Mucosa of rectum (tissue), 2 donors: ENCODE measurements around the gene CEP112.

Experiments
- H3K27ac ChIP-seq, 2 donors: one replicate each; pipeline ENCODE4 v1.7.0; 2013; ENCODE audit warnings: inconsistent platforms in 2 of 2, low read depth in 2 of 2, low read length in 2 of 2
- H3K27me3 ChIP-seq, 2 donors: one replicate each; pipeline ENCODE4 v1.7.0; 2013; ENCODE audit warnings: low read length in 2 of 2; ENCODE audit not compliant: control insufficient read depth in 2 of 2, insufficient read depth in 2 of 2
- H3K36me3 ChIP-seq, 2 donors: one replicate each; pipeline ENCODE4 v1.7.0; 2013; ENCODE audit warnings: low read length in 2 of 2; ENCODE audit not compliant: control insufficient read depth in 2 of 2, insufficient read depth in 2 of 2
- H3K4me1 ChIP-seq, 2 donors: one replicate each; pipeline ENCODE4 v1.7.0; 2013; ENCODE audit warnings: low read length in 2 of 2, mild to moderate bottlenecking in 1 of 2; ENCODE audit not compliant: control insufficient read depth in 2 of 2, insufficient read depth in 2 of 2
- H3K4me3 ChIP-seq, 2 donors: one replicate each; pipeline ENCODE4 v1.7.0; 2013; ENCODE audit warnings: low read length in 2 of 2
- H3K9ac ChIP-seq, 2 donors: one replicate each; pipeline ENCODE4 v1.7.0; 2013; ENCODE audit warnings: low read length in 2 of 2, low read depth in 1 of 2, mild to moderate bottlenecking in 1 of 2
- H3K9me3 ChIP-seq, 2 donors: one replicate each; pipeline ENCODE4 v1.7.0; 2013; ENCODE audit warnings: low read length in 2 of 2; ENCODE audit not compliant: control insufficient read depth in 2 of 2
- donor health status: healthy.
- donor health status: Normal muscosa, but diverticular disease.

Gene CEP112

DNA sequence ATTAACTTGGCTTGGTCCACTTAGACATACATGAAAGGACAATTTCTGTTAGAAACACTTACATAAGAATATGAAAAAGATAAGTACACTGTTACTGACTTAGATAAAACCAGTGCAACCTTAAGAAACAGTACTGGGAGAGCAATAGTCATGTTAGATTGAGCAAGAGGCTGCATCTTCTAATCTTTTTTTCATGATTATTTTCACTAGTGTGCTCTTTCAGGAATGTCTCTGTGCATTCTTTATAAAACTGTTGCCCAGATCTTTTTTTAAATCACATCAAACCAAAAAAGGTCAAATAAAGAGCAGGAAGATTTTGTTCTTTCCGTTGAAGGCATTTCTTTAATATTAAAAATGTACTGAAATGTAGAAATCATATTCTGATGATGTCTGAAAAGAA is 529.7 kb downstream of the CEP112 start:
- H3K9me3 ChIP-seq, result no peaks in the 10 kb centered on the region
- H3K27ac ChIP-seq, result no peak overlapping the region
- H3K4me3 ChIP-seq, result no peak overlapping the region
- no peaks in the 10 kb centered on the region for H3K36me3 ChIP-seq
- H3K27me3 ChIP-seq, result no peaks in the 10 kb centered on the region
- H3K4me1 ChIP-seq, result no peaks in the 10 kb centered on the region
- no peak overlapping the region for H3K9ac ChIP-seq

DNA sequence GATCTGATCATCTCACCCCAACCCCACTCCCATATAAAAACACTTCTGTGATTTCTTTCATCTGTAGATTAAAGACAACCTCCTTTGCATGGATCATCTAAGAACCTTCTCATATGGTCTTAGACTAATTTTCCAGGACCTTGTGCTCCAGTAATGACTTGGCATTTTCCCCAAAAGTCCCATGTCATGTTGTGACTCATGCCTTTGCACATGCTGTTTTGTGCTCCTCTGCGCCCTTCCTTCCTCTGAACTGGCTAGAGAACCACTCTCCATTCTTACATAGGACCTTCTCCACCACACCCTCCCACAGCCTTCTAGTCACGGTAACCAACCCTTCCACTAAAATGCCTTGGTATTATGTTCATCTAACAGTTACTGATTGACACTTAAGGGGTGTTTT is 531.0 kb downstream of the CEP112 start:
- no peak overlapping the region for H3K9ac ChIP-seq
- H3K9me3 ChIP-seq, result no peaks in the 10 kb centered on the region
- H3K27ac ChIP-seq, result no peak overlapping the region
- no peaks in the 10 kb centered on the region for H3K4me1 ChIP-seq
- H3K36me3 ChIP-seq, result no peaks in the 10 kb centered on the region
- no peak overlapping the region for H3K4me3 ChIP-seq
- H3K27me3 ChIP-seq, result no peaks in the 10 kb centered on the region

- Histone ChIP-seq H3K9me3 (no peaks in the 10 kb centered on the region), H3K4me3 (no peak overlapping the region), H3K27me3 (no peaks in the 10 kb centered on the region), H3K9ac (no peak overlapping the region), H3K27ac (no peak overlapping the region), H3K36me3 (no peaks in the 10 kb centered on the region), H3K4me1 (no peaks in the 10 kb centered on the region)
Measured at GRCh38 chr17:65660078-65660477, 531.9 kb downstream of the CEP112 start.

DNA sequence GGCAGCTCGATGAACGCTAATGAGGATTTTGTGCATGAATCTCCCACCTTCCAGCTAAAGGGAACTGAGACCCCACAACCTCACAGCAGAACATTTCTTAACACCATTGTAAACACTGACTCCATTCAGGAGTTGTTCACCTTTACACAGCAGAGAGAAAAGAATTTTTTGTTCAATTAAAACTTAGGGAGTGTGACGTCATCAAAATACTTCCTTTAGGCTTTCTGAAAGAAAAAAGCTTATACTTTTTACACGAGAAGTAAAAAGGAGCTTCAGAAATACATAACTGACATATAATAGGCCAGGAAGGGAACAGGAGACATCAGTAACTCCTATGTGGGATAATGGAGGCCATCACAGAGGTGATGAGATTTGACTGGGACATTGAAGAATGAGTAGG is 532.4 kb downstream of the CEP112 start:
- Histone ChIP-seq H3K9me3 (no peaks in the 10 kb centered on the region), H3K4me3 (no peak overlapping the region), H3K4me1 (no peaks in the 10 kb centered on the region), H3K9ac (no peak overlapping the region), H3K27me3 (no peaks in the 10 kb centered on the region), H3K27ac (no peak overlapping the region), H3K36me3 (no peaks in the 10 kb centered on the region)

DNA sequence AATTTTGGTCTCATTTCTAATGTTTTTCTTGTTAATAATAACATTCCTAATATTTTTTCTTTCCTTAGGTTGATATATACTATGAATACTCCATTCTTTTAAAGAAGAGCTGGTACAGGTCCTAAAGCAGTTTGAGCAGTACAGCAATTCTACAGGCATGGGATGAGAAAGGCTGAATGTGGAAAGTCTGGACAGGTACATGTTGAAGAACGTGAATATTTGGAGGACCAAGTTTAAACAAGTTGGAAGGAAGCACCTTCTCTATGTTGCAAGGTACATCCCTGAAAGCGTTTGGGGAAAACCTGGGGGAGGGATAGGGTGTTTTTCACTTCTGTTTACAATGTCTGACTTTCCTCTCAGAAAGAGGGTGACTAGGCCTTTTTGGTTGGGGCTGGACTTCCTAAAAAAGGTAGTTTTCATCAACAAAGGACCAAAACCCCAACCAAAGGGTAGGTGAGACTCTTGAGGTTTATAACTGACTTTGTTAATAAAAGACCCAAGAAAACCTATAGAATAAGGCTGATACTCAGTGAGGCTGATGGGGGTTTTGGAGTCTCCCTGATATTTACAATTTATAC is 534.6 kb downstream of the CEP112 start:
- no peak overlapping the region for H3K9ac ChIP-seq
- H3K9me3 ChIP-seq, result no peaks in the 10 kb centered on the region
- no peaks in the 10 kb centered on the region for H3K4me1 ChIP-seq
- no peak overlapping the region for H3K4me3 ChIP-seq
- no peak overlapping the region for H3K27ac ChIP-seq
- H3K36me3 ChIP-seq, result no peaks in the 10 kb centered on the region
- no peaks in the 10 kb centered on the region for H3K27me3 ChIP-seq

DNA sequence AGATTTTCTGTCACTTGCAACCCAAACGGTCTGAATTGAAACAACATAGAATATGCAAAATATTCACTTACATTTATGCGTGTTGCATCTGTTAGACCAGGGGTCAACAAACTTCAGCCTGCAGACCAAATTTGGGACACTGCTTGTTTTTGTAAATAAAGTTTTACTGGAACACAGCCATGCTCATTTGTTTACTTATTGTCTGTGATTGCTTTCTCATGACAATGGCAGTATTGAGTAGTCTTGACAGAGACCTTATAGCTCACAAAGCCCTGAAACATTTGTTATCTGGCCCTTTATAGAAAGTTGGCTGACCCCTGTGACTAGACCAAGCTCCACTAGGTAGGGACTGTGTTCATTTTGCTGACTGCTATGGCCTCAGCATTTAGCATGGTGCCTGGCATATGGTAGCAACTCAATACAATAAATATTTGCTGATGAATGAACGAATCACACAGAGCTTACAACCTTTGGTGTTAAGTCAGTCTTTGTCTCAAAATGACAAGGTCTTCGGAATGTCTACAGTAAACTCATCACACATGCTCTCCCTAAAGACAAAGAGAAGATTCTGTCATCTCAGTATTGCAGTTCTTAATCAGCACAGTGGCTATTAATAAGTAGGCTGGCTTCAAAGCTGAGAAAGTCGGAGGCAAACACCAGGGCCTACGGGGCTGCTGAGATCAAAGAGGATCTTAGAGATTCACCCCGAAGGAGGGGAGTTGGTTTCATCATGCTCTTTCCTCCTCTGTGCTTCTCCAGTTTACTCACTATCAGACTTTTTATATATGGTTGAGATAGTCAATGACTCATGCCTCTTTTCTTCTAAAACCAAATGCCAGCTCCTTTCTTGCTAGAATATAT is 535.3 kb downstream of the CEP112 start:
- Histone ChIP-seq H3K4me3 (no peak overlapping the region), H3K4me1 (no peaks in the 10 kb centered on the region), H3K9ac (no peak overlapping the region), H3K27me3 (no peaks in the 10 kb centered on the region), H3K9me3 (no peaks in the 10 kb centered on the region), H3K36me3 (no peaks in the 10 kb centered on the region), H3K27ac (no peak overlapping the region)

- Histone ChIP-seq H3K27ac (no peak overlapping the region), H3K36me3 (no peaks in the 10 kb centered on the region), H3K9me3 (no peaks in the 10 kb centered on the region), H3K4me3 (no peak overlapping the region), H3K9ac (no peak overlapping the region), H3K4me1 (no peaks in the 10 kb centered on the region), H3K27me3 (no peaks in the 10 kb centered on the region)
Measured at GRCh38 chr17:65655706-65656105, 536.2 kb downstream of the CEP112 start.

GRCh38 chr17:65644545-65644944 is 547.4 kb downstream of the CEP112 start:
- Histone ChIP-seq H3K9ac (no peak overlapping the region), H3K4me3 (no peak overlapping the region), H3K27ac (no peak overlapping the region), H3K27me3 (no peaks in the 10 kb centered on the region), H3K9me3 (no peaks in the 10 kb centered on the region), H3K4me1 (no peaks in the 10 kb centered on the region), H3K36me3 (no peaks in the 10 kb centered on the region)

DNA sequence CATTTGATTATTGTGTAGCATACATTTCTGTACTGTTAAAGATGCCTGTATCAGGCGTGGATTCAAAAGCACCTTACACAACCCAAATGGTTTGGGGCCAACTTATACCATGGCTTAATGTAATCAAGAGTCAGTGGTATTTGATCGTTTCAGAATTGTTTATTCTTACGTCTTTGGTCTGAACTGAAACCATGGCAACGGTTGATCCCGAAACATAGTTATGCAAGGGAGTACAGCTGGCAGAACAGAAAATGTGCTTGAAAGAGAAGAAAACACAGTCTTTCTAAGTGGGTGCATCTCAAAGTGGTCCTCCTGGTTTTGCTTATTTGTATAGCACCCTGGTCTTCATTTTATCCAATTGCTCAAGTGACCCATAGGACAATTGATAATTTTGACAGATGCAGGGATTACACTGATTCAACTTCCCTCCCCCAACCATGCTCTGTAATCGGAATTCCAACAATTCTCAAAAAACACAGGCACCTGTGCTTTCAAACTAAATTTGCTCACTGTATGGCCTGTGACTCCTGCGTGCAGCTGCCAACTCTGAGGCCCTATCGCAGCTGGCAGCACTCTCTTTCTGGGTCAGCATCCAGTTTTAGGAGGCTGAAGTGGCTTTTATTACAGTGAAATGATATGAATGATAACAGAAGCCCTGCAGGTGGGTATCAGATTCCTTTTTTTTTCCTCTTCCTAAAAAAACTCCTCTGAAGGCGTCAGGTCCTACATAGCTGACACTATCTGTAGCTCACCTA is 553.5 kb downstream of the CEP112 start:
- Histone ChIP-seq H3K4me3 (no peak overlapping the region), H3K4me1 (peaks cover 4 to 22% of the 10 kb centered on the region in 2 donors), H3K9me3 (no peaks in the 10 kb centered on the region), H3K9ac (no peak overlapping the region), H3K27me3 (no peaks in the 10 kb centered on the region), H3K36me3 (no peaks in the 10 kb centered on the region), H3K27ac (no peak overlapping the region)

GRCh38 chr17:65637786-65638185 is 554.1 kb downstream of the CEP112 start:
- H3K27ac ChIP-seq, result no peak overlapping the region
- no peaks in the 10 kb centered on the region for H3K36me3 ChIP-seq
- H3K4me1 ChIP-seq, result peaks cover 4 to 23% of the 10 kb centered on the region in 2 donors
- H3K27me3 ChIP-seq, result no peaks in the 10 kb centered on the region
- no peak overlapping the region for H3K9ac ChIP-seq
- no peaks in the 10 kb centered on the region for H3K9me3 ChIP-seq
- H3K4me3 ChIP-seq, result no peak overlapping the region
